HepG2 (cell line): Measurements from ENCODE around the gene ZNF345. TPM values are rescaled to one million over a fixed set of nuclear protein-coding genes. Genes with fewer than 3 reads are reported as not detected.

Experiments
- GATAD2A ChIP-seq: IDR thresholded peaks from 2 replicates; pipeline ENCODE4 v1.6.1; 2016
- GPBP1L1 ChIP-seq: sonication (generic); formaldehyde crosslinking; IDR thresholded peaks from 2 replicates; pipeline ENCODE4 v1.5.0; 2020; ENCODE audit warnings: mild to moderate bottlenecking, missing genetic modification reagents
- HCFC1 ChIP-seq: fragments of 150-350 bp; IDR thresholded peaks from 2 replicates; pipeline ENCODE4 v1.6.1; 2014; ENCODE audit warnings: low read depth, low read length
- HNF4A ChIP-seq: sonication (generic); formaldehyde crosslinking; IDR thresholded peaks from 2 replicates; pipeline ENCODE4 v1.4.0; 2020; ENCODE audit warnings: missing genetic modification reagents
- HNRNPL ChIP-seq: fragments of 200-400 bp; formaldehyde crosslinking; IDR thresholded peaks from 2 replicates; pipeline ENCODE4 v1.6.1; 2017; ENCODE audit warnings: mild to moderate bottlenecking, low read depth, low read length
- MXD1 ChIP-seq: sonication (generic); formaldehyde crosslinking; IDR thresholded peaks from 2 replicates; pipeline ENCODE4 v1.4.0; 2020; ENCODE audit warnings: mild to moderate bottlenecking, missing genetic modification reagents
- POLR2AphosphoS5 ChIP-seq: IDR thresholded peaks from 2 replicates; pipeline ENCODE4 v1.6.1; 2012; ENCODE audit warnings: low read depth, low read length
- RBFOX2 ChIP-seq: fragments of 200-400 bp; formaldehyde crosslinking; IDR thresholded peaks from 2 replicates; pipeline ENCODE4 v1.6.1; 2017; ENCODE audit warnings: low read depth, mild to moderate bottlenecking, low read length
- ZBTB1 ChIP-seq: sonication (generic); formaldehyde crosslinking; IDR thresholded peaks from 2 replicates; pipeline ENCODE4 v1.4.0; 2020; ENCODE audit warnings: missing genetic modification reagents, borderline replicate concordance
- ZBTB43 ChIP-seq: sonication (generic); formaldehyde crosslinking; conservative IDR thresholded peaks from 2 replicates; pipeline ENCODE4 v1.4.0; 2020; ENCODE audit warnings: missing genetic modification reagents
- ZHX2 ChIP-seq, 2 experiments: sonication (generic) in 1 of 2; formaldehyde crosslinking in 1 of 2; IDR thresholded peaks; 2 replicates each; pipeline versions ENCODE4 v1.6.1 to v1.9.0; 2014 to 2022; ENCODE audit warnings: antibody characterized with exemption in 1 of 2, borderline replicate concordance in 1 of 2, inconsistent platforms in 1 of 2, low read depth in 1 of 2, missing genetic modification reagents in 1 of 2
- ZNF12 ChIP-seq: sonication (generic); formaldehyde crosslinking; IDR thresholded peaks from 2 replicates; pipeline ENCODE4 v1.5.0; 2020; ENCODE audit warnings: missing genetic modification reagents
- ZNF253 ChIP-seq: sonication (generic); formaldehyde crosslinking; IDR thresholded peaks from 2 replicates; pipeline ENCODE4 v1.8.0; 2022; ENCODE audit warnings: mild to moderate bottlenecking, missing genetic modification reagents, borderline replicate concordance
- ZNF441 ChIP-seq: sonication (generic); formaldehyde crosslinking; IDR thresholded peaks from 2 replicates; pipeline ENCODE4 v1.7.0; 2021; ENCODE audit warnings: missing genetic modification reagents, borderline replicate concordance
- ZNF614 ChIP-seq: IDR thresholded peaks from 2 replicates; pipeline ENCODE4 v1.6.1; 2018; ENCODE audit warnings: missing biosample characterization, missing genetic modification reagents, inconsistent platforms, borderline replicate concordance
- ZNF720 ChIP-seq: sonication (generic); formaldehyde crosslinking; IDR thresholded peaks from 2 replicates; pipeline ENCODE4 v1.4.0; 2020; ENCODE audit warnings: missing genetic modification reagents
- polyA plus RNA-seq, 8 experiments: library from polyadenylated mRNA; depleted of rRNA in 3 of 8; stranded (reverse) in 7 of 8; unstranded in 1 of 8; fragments of >200 nt; fragmentation: Illumina TruSeq in 4 of 8; extraction: Trizol in 4 of 8; gene quantifications; 2 replicates each; pipeline versions ENCODE4 v1.2.1 to v1.2.3, GENCODE V29; 2011 to 2016; ENCODE audit warnings: low read depth in 4 of 8, missing spikeins in 1 of 8, mixed read lengths in 1 of 8; ENCODE audit not compliant: insufficient read depth in 1 of 8
- total RNA-seq, 5 experiments: library from RNA; depleted of rRNA; stranded (reverse); fragments of >200 nt; fragmentation: Illumina TruSeq; extraction: Trizol; gene quantifications; 2 replicates each; pipeline ENCODE4 v1.2.3, GENCODE V29; 2016; ENCODE audit warnings: low read depth in 1 of 5

Gene ZNF345
- total and polyA plus RNA-seq, 2 of the 13 experiments (the other 11 are each of a cell fraction or from before 2014, with no cell fraction given): 2.6 to 2.9 TPM

GRCh38 chr19:36837906-36838783 lies 12.5 kb upstream of the ZNF345 start, which contains the start of gene ZNF790 (continued):
- TF ChIP-seq ZHX2 (IDR thresholded peaks at IDR 0.05; ENCODE audit: low read depth): no peak
- TF ChIP-seq ZHX2 (CRISPR knock-in tag; IDR thresholded peaks at IDR 0.05; ENCODE audit: borderline replicate concordance): 0 out of 2 replicates have a peak, but pooled peaks have one; percentile 9
- TF ChIP-seq ZNF441: peak; percentile 45; the same call in 1 of the 2 replicates
- peak; percentile 75 for TF ChIP-seq POLR2AphosphoS5
- peak; percentile 24; the same call in 1 of the 2 replicates for TF ChIP-seq ZNF12 (CRISPR knock-in tag)
- TF ChIP-seq HNRNPL: 0 out of 2 replicates have a peak, but pooled peaks have one; percentile 70
- TF ChIP-seq MXD1 (CRISPR knock-in tag): no peak
- peak; percentile 77 for TF ChIP-seq RBFOX2
- peak; percentile 37 for TF ChIP-seq HNF4A (CRISPR knock-in tag)
- 0 out of 2 replicates have a peak, but pooled peaks have one; percentile 30 for TF ChIP-seq ZNF614 (CRISPR knock-in tag)
- TF ChIP-seq HCFC1: peak; percentile 88
- TF ChIP-seq GATAD2A (CRISPR knock-in tag): no peak
- TF ChIP-seq ZNF720: 0 out of 2 replicates have a peak, but pooled peaks have one; percentile 8
- no peak for TF ChIP-seq ZBTB1 (CRISPR knock-in tag)
- TF ChIP-seq ZBTB43 (CRISPR knock-in tag): peak; percentile 79; the same call in 1 of the 2 replicates
- TF ChIP-seq ZNF253 (CRISPR knock-in tag): 0 out of 2 replicates have a peak, but pooled peaks have one; percentile 28
- no peak for TF ChIP-seq GPBP1L1 (CRISPR knock-in tag)
